Activated CD8-positive, alpha-beta T cell treated with anti-CD3 and anti-CD28 coated beads, Interleukin-2, amount 10 ng/mL, durations not matched to agents 7 days and 5 days (primary cell): ENCODE measurements around the gene XRCC4. TPM values are rescaled to one million over a fixed set of nuclear protein-coding genes. Genes with fewer than 3 reads are reported as not detected.
"Not testable (repeated sequence)": the region's sequence is repeated elsewhere in the genome, so short reads cannot be mapped to it uniquely, and the experiment has no call there.

Experiments used
- ATAC-seq: fragments of 150-1000 bp; cut with Tn5 transposase; one replicate; pipeline ENCODE4 v1.10.0; 2021; ENCODE audit warnings: moderate library complexity
- CTCF ChIA-PET: fragments of 350-600 bp; sonication (Branson Sonifier 250); formaldehyde crosslinking; loops from one replicate; lab custom pipeline; 2021; ENCODE audit warnings: antibody characterized with exemption; lab: Charles Lee
- POLR2A ChIA-PET: fragments of 350-600 bp; sonication (Branson Sonifier 250); formaldehyde crosslinking; loops from one replicate; lab custom pipeline; 2021; ENCODE audit warnings: antibody characterized with exemption; lab: Charles Lee
- DNase-seq: peaks from one replicate; pipeline ENCODE4 v3.0.0-alpha.2; 2020
- H3K27ac Mint-ChIP-seq: one replicate; pipeline ENCODE4 v1.8.0; 2021; ENCODE audit warnings: mild to moderate bottlenecking, mixed read lengths
- H3K27me3 Mint-ChIP-seq: one replicate; pipeline ENCODE4 v1.8.0; 2021; ENCODE audit warnings: low read depth, mixed read lengths
- H3K36me3 Mint-ChIP-seq: one replicate; pipeline ENCODE4 v1.8.0; 2021; ENCODE audit warnings: low read depth, mixed read lengths
- H3K4me1 Mint-ChIP-seq: one replicate; pipeline ENCODE4 v1.8.0; 2021; ENCODE audit warnings: low read depth, mixed read lengths
- H3K4me3 Mint-ChIP-seq: one replicate; pipeline ENCODE4 v1.8.0; 2021; ENCODE audit warnings: mild to moderate bottlenecking, mixed read lengths
- H3K9me3 Mint-ChIP-seq: one replicate; pipeline ENCODE4 v1.8.0; 2022; ENCODE audit warnings: mixed read lengths; ENCODE audit not compliant: insufficient read depth
- total RNA-seq, 2 experiments: library from RNA; stranded (reverse); gene quantifications; one replicate each; pipeline ENCODE4 v1.2.3, GENCODE V29; 2021

The XRCC4 gene
- total RNA-seq, 2 experiments from 2014 or later = 12.6 to 13.4 TPM

GRCh38 chr5:83126501-83126900 lies 49.2 kb downstream of the XRCC4 start:
- POLR2A ChIA-PET = no interaction called here
- CTCF ChIA-PET = no interaction called here
- H3K4me3 Mint-ChIP-seq = no peak overlapping the region
- ATAC-seq (no peak), DNase-seq (no peak)
- H3K4me1 Mint-ChIP-seq = no peaks in the 10 kb centered on the region
- H3K27ac Mint-ChIP-seq = no peak overlapping the region
- H3K36me3 Mint-ChIP-seq = peaks cover 13% of the 10 kb centered on the region
- H3K27me3 Mint-ChIP-seq = no peaks in the 10 kb centered on the region
- H3K9me3 Mint-ChIP-seq = no peaks in the 10 kb centered on the region

GRCh38 chr5:83133797-83134196 lies 56.5 kb downstream of the XRCC4 start:
- no peak for ATAC-seq
- Mint-ChIP-seq H3K9me3 (no peaks in the 10 kb centered on the region), H3K4me1 (no peaks in the 10 kb centered on the region), H3K27ac (no peak overlapping the region), H3K4me3 (no peak overlapping the region), H3K27me3 (no peaks in the 10 kb centered on the region), H3K36me3 (peaks cover 18% of the 10 kb centered on the region)
- no peak for DNase-seq
- ChIA-PET POLR2A (no interaction called here), CTCF (no interaction called here)

- H3K36me3 Mint-ChIP-seq = peaks cover 6% of the 10 kb centered on the region
- no peak overlapping the region for H3K4me3 Mint-ChIP-seq
- ATAC-seq = no peak
- POLR2A ChIA-PET = no interaction called here
- no peak overlapping the region for H3K27ac Mint-ChIP-seq
- no peaks in the 10 kb centered on the region for H3K27me3 Mint-ChIP-seq
- DNase-seq = no peak
- CTCF ChIA-PET = no interaction called here
- no peaks in the 10 kb centered on the region for H3K4me1 Mint-ChIP-seq
- H3K9me3 Mint-ChIP-seq = no peaks in the 10 kb centered on the region
These were observed 65.2 kb downstream of the XRCC4 start for GRCh38 chr5:83142526-83142925.

GRCh38 chr5:83145241-83145640 lies 67.9 kb downstream of the XRCC4 start:
- peaks cover 4% of the 10 kb centered on the region for H3K36me3 Mint-ChIP-seq
- ChIA-PET CTCF (no interaction called here), POLR2A (no interaction called here)
- no peaks in the 10 kb centered on the region for H3K27me3 Mint-ChIP-seq
- no peaks in the 10 kb centered on the region for H3K4me1 Mint-ChIP-seq
- H3K9me3 Mint-ChIP-seq = no peaks in the 10 kb centered on the region
- DNase-seq (no peak), ATAC-seq (no peak)
- no peak overlapping the region for H3K4me3 Mint-ChIP-seq
- H3K27ac Mint-ChIP-seq = no peak overlapping the region

- Mint-ChIP-seq H3K9me3 (no peaks in the 10 kb centered on the region), H3K27me3 (no peaks in the 10 kb centered on the region), H3K4me1 (no peaks in the 10 kb centered on the region), H3K4me3 (no peak overlapping the region), H3K36me3 (peaks cover 4% of the 10 kb centered on the region), H3K27ac (no peak overlapping the region)
- POLR2A ChIA-PET = no interaction called here
- no peak for DNase-seq
- ATAC-seq = no peak
- CTCF ChIA-PET = no interaction called here
These were observed 68.6 kb downstream of the XRCC4 start for GRCh38 chr5:83145882-83146331.

GRCh38 chr5:83146441-83146840 lies 69.1 kb downstream of the XRCC4 start:
- Mint-ChIP-seq H3K36me3 (peaks cover 4% of the 10 kb centered on the region), H3K27ac (no peak overlapping the region), H3K9me3 (no peaks in the 10 kb centered on the region), H3K27me3 (no peaks in the 10 kb centered on the region), H3K4me1 (no peaks in the 10 kb centered on the region), H3K4me3 (no peak overlapping the region)
- POLR2A ChIA-PET = no interaction called here
- DNase-seq (no peak), ATAC-seq (no peak)
- CTCF ChIA-PET = no interaction called here

- ChIA-PET CTCF (no interaction called here), POLR2A (no interaction called here)
- DNase-seq (no peak), ATAC-seq (no peak)
- H3K27me3 Mint-ChIP-seq = no peaks in the 10 kb centered on the region
- peaks cover 4% of the 10 kb centered on the region for H3K36me3 Mint-ChIP-seq
- H3K4me1 Mint-ChIP-seq = no peaks in the 10 kb centered on the region
- H3K9me3 Mint-ChIP-seq = no peaks in the 10 kb centered on the region
- H3K27ac Mint-ChIP-seq = no peak overlapping the region
- H3K4me3 Mint-ChIP-seq = no peak overlapping the region
These were observed 70.2 kb downstream of the XRCC4 start for GRCh38 chr5:83147593-83147992.

- CTCF ChIA-PET = no interaction called here
- H3K9me3 Mint-ChIP-seq = no peaks in the 10 kb centered on the region
- peaks cover 4% of the 10 kb centered on the region for H3K36me3 Mint-ChIP-seq
- no peak overlapping the region for H3K4me3 Mint-ChIP-seq
- H3K4me1 Mint-ChIP-seq = no peaks in the 10 kb centered on the region
- no peaks in the 10 kb centered on the region for H3K27me3 Mint-ChIP-seq
- no peak for DNase-seq
- no peak overlapping the region for H3K27ac Mint-ChIP-seq
- ATAC-seq = no peak
- POLR2A ChIA-PET = no interaction called here
These were observed 71.0 kb downstream of the XRCC4 start for GRCh38 chr5:83148370-83148769.

GRCh38 chr5:83149671-83150070 lies 72.3 kb downstream of the XRCC4 start:
- Mint-ChIP-seq H3K4me1 (no peaks in the 10 kb centered on the region), H3K9me3 (no peaks in the 10 kb centered on the region), H3K36me3 (no peaks in the 10 kb centered on the region), H3K27me3 (no peaks in the 10 kb centered on the region), H3K27ac (no peak overlapping the region), H3K4me3 (no peak overlapping the region)
- DNase-seq = no peak
- no peak for ATAC-seq
- ChIA-PET CTCF (no interaction called here), POLR2A (no interaction called here)

GRCh38 chr5:83151821-83152220 lies 74.5 kb downstream of the XRCC4 start:
- Mint-ChIP-seq H3K27me3 (no peaks in the 10 kb centered on the region), H3K4me1 (no peaks in the 10 kb centered on the region), H3K4me3 (no peak overlapping the region), H3K36me3 (no peaks in the 10 kb centered on the region), H3K27ac (no peak overlapping the region), H3K9me3 (no peaks in the 10 kb centered on the region)
- DNase-seq (no peak), ATAC-seq (no peak)
- CTCF ChIA-PET = no interaction called here
- POLR2A ChIA-PET = no interaction called here

- H3K27ac Mint-ChIP-seq, CTCF ChIA-PET: not testable (repeated sequence)
These were observed 75.6 kb downstream of the XRCC4 start for GRCh38 chr5:83152996-83153395.

GRCh38 chr5:83156001-83156400 lies 78.7 kb downstream of the XRCC4 start:
- POLR2A ChIA-PET = no interaction called here
- H3K4me1 Mint-ChIP-seq = no peaks in the 10 kb centered on the region
- no peak for ATAC-seq

More at GRCh38 chr5:83152996-83153395, 75.6 kb downstream of the XRCC4 start:
- H3K9me3 Mint-ChIP-seq, DNase-seq, POLR2A ChIA-PET, ATAC-seq, H3K4me3 Mint-ChIP-seq, H3K27me3 Mint-ChIP-seq, H3K4me1 Mint-ChIP-seq, H3K36me3 Mint-ChIP-seq: not testable (repeated sequence)

GRCh38 chr5:83157163-83157562 lies 79.8 kb downstream of the XRCC4 start:
- ChIA-PET CTCF (no interaction called here), POLR2A (no interaction called here)
- Mint-ChIP-seq H3K27ac (no peak overlapping the region), H3K9me3 (no peaks in the 10 kb centered on the region), H3K36me3 (no peaks in the 10 kb centered on the region), H3K4me1 (no peaks in the 10 kb centered on the region), H3K4me3 (no peak overlapping the region), H3K27me3 (no peaks in the 10 kb centered on the region)
- ATAC-seq (no peak), DNase-seq (no peak)

More at GRCh38 chr5:83156001-83156400, 78.7 kb downstream of the XRCC4 start:
- CTCF ChIA-PET = no interaction called here
- no peak for DNase-seq
- Mint-ChIP-seq H3K36me3 (no peaks in the 10 kb centered on the region), H3K27me3 (no peaks in the 10 kb centered on the region), H3K27ac (no peak overlapping the region), H3K4me3 (no peak overlapping the region), H3K9me3 (no peaks in the 10 kb centered on the region)
